ES-I3 (cell line): ENCODE measurements around the gene PGGHG.
"Not testable (repeated sequence)": the region's sequence is repeated elsewhere in the genome, so short reads cannot be mapped to it uniquely, and the experiment has no call there.

Experiments
- H3K36me3 ChIP-seq: 2 replicates; pipeline ENCODE4 v1.6.1; 2013; ENCODE audit warnings: mild to moderate bottlenecking, low read length, control low read depth, moderate library complexity; ENCODE audit not compliant: insufficient read depth
- H3K4me1 ChIP-seq: 2 replicates; pipeline ENCODE4 v1.6.1; 2013; ENCODE audit warnings: mild to moderate bottlenecking, control low read depth, low read length; ENCODE audit not compliant: insufficient read depth
- H3K9ac ChIP-seq: 2 replicates; pipeline ENCODE4 v1.6.1; 2013; ENCODE audit warnings: low read depth, mild to moderate bottlenecking, low read length, moderate library complexity
- H3K9me3 ChIP-seq: 2 replicates; pipeline ENCODE4 v1.6.1; 2013; ENCODE audit warnings: mild to moderate bottlenecking, low read length, moderate library complexity; ENCODE audit not compliant: control insufficient read depth, insufficient read depth

The PGGHG gene

DNA sequence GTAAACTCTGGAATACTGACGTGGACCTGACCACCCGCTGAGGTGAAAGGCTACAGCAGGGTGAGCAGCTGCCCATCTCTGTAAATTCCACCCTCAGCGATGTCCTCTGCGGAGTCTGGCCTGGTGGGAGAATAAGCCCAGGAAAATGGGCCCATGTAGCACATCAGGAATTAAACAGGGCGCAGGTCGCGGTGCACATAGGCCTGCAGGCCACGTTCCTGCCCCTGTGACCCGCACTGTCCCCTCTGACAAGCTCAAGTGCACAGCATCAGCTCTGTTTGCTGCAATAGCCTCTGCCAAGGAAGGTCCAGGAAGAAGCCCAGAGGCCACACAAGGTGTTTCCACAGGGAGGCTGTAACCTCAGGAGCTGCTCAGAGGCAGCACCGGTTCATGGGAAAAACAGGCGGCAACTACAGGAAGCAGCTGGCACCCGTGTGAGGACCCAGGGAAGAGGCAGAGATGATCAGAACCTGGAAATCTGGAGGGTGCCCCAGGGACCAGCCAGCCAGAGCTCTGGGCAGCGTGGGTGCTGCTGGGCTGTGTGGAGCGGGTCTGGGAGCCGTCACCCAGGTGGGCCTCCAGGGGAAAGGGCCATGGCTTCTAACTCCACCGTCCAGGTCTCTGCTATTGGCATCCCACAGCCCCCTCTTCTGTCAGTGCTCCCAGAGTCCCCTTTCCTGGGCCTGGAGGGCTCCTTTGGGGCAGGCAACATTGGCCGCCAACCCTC, 17.9 kb downstream of the PGGHG start:
- no peaks in the 10 kb centered on the region for H3K36me3 ChIP-seq
- H3K9me3 ChIP-seq, result no peaks in the 10 kb centered on the region
- no peak overlapping the region for H3K9ac ChIP-seq
- peaks cover 30% of the 10 kb centered on the region for H3K4me1 ChIP-seq

DNA sequence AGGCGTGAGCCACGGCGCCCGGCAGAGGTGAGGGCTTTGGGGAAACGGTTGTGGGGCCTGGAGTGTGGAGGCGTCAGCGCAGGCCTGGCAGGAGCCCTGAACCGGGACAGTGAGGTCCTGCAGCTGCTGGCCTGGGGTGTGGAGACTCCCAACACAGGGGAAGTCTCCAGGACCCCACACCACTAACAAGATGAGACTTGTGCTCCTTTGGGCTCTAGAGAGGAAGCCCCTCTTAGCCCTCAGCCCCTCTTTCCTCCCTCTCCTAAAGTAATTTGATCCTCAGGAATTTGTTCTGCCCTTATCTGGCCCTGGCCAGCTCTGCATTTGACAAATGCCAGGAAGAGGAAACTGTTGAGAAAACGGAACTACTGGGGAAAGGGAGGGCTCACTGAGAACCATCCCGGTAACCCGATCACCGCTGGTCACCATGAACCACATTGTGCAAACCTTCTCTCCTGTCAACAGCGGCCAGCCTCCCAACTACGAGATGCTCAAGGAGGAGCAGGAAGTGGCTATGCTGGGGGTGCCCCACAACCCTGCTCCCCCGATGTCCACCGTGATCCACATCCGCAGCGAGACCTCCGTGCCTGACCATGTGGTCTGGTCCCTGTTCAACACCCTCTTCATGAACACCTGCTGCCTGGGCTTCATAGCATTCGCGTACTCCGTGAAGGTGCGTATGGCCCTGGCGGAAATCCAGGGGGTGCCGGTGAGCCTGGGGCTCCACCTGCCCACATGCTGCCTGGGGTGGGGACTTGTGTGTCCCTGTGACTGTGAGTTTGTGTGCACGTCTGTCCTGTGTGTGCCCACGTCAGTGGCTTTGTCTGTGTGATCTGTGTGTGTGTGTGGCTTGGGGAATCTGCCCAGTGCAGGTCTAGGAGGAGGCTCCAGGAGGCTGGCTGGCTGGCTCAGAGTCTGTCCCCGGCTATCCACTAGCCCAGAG, 19.1 kb downstream of the PGGHG start, which contains the start of gene IFITM2:
Gene IFITM2 (plus strand): TSS at position 51 of the 943 bp plus-strand sequence. CDS start 377 bp downstream, at position 428.
- not testable (repeated sequence) for H3K9me3 ChIP-seq, H3K36me3 ChIP-seq
- Histone ChIP-seq H3K4me1 (peaks cover 42% of the 10 kb centered on the region), H3K9ac (peak within 1 kb of the TSS; percentile 47; the same call in 1 of the 2 replicates)

DNA sequence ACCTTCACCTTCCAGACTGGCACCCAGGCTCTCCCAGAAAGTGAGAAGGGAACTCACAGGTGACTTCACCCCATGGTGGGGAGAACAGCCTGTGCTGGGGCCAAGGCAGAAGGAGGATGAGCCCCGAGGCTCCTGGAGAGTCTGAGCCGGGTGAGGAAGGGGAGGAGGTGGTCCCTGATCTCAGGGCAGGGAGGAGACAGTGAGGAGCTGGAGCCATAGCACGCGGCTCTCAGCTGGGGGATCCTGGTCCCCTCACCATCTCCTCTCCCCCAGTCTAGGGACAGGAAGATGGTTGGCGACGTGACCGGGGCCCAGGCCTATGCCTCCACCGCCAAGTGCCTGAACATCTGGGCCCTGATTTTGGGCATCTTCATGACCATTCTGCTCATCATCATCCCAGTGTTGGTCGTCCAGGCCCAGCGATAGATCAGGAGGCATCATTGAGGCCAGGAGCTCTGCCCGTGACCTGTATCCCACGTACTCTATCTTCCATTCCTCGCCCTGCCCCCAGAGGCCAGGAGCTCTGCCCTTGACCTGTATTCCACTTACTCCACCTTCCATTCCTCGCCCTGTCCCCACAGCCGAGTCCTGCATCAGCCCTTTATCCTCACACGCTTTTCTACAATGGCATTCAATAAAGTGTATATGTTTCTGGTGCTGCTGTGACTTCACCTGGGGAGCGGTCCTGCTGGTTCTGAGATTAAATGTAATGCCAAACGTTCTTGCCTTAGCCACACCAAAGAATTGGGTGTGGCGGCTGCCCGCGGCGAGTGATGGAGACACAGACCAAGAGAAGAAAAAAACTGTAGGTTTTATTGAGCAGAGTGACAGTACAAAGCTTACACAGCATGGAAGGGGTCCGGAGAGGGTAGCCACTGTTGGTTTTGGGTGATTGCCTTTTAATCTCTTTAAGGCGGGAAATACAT, 20.1 kb downstream of the PGGHG start:
- Histone ChIP-seq H3K9ac (peak overlapping the region; percentile 7; the same call in 1 of the 2 replicates), H3K4me1 (peaks cover 48% of the 10 kb centered on the region)
- H3K36me3 ChIP-seq, H3K9me3 ChIP-seq: not testable (repeated sequence)

DNA sequence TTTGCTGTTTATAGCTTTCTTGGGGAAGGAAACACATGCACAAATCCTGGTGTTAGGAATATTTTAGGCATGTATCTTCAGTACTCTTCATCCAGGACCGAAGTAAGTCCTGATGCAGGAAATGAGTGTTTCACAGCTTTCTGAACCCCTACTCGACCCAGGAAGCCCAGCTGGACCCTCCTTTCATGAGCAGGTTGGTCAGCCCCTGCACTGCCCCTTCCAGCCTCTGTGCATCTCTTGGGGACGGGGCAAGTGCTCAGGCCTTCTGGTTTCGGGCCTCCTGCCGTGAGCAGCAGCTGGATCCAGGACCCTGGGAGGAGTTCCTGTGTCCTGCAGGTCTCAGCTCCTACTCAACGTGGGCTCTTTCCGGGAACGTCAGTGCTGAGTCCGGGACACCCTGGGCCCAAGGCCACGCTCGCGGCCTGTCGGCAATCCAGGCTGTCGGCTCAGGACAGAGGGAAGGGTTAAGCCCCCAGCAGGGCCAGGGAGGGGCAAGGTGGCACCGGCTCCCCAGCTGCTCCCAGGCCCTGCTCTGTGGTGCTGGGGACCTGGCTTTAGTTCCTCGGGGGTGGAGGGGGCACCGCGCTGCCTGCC, 21.1 kb downstream of the PGGHG start:
- H3K4me1 ChIP-seq, result peaks cover 48% of the 10 kb centered on the region

DNA sequence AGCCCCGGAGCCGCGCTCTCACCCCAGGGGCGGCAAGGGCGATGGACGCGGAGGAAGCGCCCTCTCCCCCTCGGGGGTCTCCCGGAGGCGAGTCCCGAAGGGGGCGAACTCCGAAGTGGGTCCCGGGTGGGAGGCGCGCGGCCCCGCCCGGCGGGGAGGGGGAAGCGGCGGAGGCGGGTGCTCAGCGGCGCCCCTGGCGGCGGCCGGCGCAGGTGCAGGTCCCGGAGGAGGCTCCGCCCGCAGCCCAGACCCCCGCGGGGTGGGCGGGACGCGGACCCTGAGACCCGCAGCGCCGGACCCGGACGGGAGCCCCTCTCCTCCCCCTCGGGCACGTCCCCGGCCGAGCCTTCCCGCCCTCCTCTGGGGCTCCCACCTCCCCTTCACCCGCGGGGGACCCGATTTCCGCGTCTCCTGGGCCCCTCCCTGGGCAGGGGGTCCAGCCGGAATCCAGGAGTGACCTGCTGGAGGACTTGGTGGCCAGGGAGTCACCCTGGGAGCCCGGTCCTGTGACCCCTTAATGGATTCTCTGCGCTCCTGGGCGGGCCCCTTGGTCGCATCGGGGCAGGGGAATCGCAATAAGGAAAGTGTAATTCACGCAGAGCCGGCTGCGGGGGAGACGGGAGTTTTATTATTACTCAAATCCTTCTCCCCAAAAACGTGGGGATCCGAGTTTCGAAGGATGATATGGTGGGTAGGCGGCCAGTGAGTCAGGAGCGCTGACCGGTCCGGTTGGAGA, 22.3 kb downstream of the PGGHG start:
- Histone ChIP-seq H3K9ac (peak overlapping the region; percentile 31; the same call in 1 of the 2 replicates), H3K4me1 (peaks cover 38% of the 10 kb centered on the region)
- H3K9me3 ChIP-seq, result not testable (repeated sequence)

More for the DNA sequence above, 21.1 kb downstream of the PGGHG start:
- not testable (repeated sequence) for H3K9me3 ChIP-seq, H3K36me3 ChIP-seq
- H3K9ac ChIP-seq, result peak overlapping the region; percentile 37; the same call in 1 of the 2 replicates

DNA sequence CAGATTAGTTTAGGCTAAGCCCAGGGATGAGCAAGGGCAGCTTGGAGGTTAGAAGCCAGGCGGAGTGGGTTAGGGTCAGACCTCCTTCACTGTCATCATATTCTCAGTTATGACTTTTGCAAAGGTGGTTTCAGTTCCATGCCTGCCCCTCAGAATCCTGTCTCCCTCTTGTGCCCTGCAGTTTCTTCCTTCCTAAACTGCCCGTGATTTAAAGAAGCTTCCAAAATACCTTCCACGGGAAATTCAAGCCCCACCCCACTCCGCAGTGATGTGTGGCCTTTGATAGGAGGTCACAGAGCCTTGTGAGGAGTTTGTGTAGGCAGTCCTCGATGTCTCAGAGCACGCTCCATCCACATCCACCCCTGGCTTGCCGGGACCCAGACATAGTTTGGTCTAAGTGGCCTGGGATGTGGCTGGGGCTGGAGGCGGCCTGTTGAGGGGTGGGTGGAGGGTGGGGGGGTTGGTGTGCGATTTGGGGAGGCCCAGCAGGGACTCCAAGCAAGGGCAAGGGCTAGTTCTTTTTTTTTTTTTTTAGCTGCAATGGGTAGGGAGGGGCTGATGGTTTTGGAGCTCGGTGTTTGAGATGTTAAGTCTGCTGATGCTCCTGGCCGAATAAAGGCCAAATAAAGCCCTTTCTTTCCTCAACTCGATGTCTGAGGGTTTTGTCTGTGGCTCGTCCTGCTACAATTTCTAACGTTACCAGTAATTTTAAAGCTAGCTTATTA, 23.3 kb downstream of the PGGHG start:
- Histone ChIP-seq H3K36me3 (no peaks in the 10 kb centered on the region), H3K4me1 (peaks cover 30% of the 10 kb centered on the region), H3K9ac (peak overlapping the region; percentile 31; the same call in 1 of the 2 replicates), H3K9me3 (no peaks in the 10 kb centered on the region)

More for the DNA sequence above, 22.3 kb downstream of the PGGHG start:
- not testable (repeated sequence) for H3K36me3 ChIP-seq

DNA sequence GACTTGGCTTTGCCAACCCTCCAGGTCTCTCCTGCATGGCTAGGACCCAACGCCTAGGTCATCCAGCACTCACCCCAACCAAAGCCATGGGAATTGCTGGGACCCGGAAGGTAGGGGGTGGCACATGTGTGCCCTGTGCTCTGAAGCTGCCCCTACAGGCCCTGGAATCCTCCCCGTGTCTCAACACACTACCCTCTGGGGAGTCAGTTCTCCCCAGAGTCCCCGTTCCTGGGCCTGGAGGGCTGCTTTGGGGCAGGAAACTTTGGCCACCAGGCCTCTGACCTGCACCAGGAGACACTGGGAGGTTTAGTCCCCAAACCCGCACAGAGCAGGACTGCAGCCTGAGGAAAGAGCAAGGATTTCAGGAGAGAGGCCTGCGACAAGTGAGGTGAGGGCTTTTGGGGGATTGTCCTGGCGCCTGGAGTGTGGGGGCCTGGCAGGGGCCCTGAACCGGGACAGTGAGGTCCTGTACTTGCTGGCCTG, 24.4 kb downstream of the PGGHG start:
- Histone ChIP-seq H3K4me1 (peaks cover 33% of the 10 kb centered on the region), H3K36me3 (no peaks in the 10 kb centered on the region), H3K9me3 (no peaks in the 10 kb centered on the region), H3K9ac (peak overlapping the region; percentile 73)

DNA sequence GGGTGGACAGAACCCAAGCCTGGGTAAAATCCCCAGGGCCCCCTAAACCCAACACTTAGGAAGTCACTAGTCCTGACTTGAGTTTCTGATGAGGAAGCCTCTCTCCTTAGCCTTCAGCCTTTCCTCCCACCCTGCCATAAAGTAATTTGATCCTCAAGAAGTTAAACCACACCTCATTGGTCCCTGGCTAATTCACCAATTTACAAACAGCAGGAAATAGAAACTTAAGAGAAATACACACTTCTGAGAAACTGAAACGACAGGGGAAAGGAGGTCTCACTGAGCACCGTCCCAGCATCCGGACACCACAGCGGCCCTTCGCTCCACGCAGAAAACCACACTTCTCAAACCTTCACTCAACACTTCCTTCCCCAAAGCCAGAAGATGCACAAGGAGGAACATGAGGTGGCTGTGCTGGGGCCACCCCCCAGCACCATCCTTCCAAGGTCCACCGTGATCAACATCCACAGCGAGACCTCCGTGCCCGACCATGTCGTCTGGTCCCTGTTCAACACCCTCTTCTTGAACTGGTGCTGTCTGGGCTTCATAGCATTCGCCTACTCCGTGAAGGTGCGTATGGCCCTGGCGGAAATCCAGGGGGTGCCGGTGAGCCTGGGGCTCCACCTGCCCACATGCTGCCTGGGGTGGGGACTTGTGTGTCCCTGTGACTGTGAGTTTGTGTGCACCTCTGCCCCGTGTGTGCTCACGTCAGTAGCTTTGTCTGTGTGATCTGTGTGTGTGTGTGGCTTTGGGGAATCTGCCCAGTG, 25.0 kb downstream of the PGGHG start, which contains the start of gene IFITM1:
Gene IFITM1 (plus strand): TSS at position 254 of the 767 bp plus-strand sequence. CDS start 131 bp downstream, at position 385.
- Histone ChIP-seq H3K9me3 (no peaks in the 10 kb centered on the region), H3K9ac (peak within 1 kb of the TSS; percentile 73), H3K36me3 (no peaks in the 10 kb centered on the region), H3K4me1 (peaks cover 33% of the 10 kb centered on the region)

DNA sequence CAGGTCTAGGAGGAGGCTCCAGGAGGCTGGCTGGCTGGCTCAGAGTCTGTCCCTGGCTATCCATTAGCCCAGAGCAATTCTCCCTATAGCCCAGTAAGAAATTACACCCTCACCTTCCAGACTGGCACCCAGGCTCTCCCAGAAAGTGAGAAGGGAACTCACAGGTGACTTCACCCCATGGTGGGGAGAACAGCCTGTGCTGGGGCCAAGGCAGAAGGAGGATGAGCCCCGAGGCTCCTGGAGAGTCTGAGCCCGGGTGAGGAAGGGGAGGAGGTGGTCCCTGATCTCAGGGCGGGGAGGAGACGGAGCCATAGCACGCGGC, 25.6 kb downstream of the PGGHG start:
- Histone ChIP-seq H3K9ac (peak overlapping the region; percentile 73), H3K4me1 (peaks cover 30% of the 10 kb centered on the region)
- H3K36me3 ChIP-seq, H3K9me3 ChIP-seq: not testable (repeated sequence)

DNA sequence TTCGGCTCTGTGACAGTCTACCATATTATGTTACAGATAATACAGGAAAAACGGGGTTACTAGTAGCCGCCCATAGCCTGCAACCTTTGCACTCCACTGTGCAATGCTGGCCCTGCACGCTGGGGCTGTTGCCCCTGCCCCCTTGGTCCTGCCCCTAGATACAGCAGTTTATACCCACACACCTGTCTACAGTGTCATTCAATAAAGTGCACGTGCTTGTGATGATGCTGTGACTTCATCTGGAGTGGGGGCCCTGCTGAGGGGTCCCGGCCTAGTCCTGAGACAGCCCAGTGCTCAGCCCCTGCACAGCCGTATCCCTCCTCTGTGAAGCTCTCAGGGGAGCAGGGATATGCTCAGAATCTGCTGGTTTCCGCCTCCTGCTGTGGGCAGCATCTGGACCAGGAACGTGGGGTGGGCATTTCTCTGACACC, 26.1 kb downstream of the PGGHG start:
- Histone ChIP-seq H3K36me3 (no peaks in the 10 kb centered on the region; the same call in 1 of the 2 replicates), H3K9ac (peak overlapping the region; percentile 73), H3K9me3 (no peaks in the 10 kb centered on the region), H3K4me1 (peaks cover 24% of the 10 kb centered on the region)

DNA sequence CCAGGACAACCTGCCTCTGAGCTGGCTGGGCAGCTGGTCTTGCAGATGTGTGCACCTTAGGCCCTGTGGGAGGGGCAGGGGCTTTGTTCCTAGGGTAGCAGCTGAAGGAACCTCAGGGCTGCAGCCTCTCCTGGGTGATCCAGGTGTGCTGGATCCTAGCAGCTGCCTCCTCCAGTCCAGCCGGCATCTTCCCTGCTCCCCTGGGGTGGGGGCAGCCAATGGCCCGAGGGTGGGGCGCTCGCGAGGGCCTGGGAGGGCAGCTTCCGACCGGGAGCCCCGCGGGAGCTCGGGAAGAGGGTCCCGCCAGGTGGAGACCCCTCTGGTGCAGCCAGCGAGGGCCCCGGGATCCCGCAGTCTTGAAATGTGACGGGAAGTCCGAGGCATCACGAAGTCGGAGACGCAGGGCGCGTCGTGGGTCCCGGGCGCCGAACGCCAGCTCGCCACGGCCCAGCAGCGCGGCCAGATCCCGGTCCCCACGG, 26.6 kb downstream of the PGGHG start:
- Histone ChIP-seq H3K9me3 (no peaks in the 10 kb centered on the region), H3K36me3 (no peaks in the 10 kb centered on the region; the same call in 1 of the 2 replicates), H3K9ac (peak overlapping the region; percentile 73), H3K4me1 (peaks cover 24% of the 10 kb centered on the region)
